Measurements from ENCODE around the gene SLC37A3.

Gene SLC37A3

GRCh38 chr7:140375323-140375722, 23.0 kb downstream of the SLC37A3 start:
- Histone ChIP-seq H3K9me3 (ENCODE audit: control insufficient read depth, low read length) (no peaks in the 10 kb centered on the region), H3K4me1 (ENCODE audit: control insufficient read depth, insufficient read depth, low read length, poor library complexity, severe bottlenecking) (no peaks in the 10 kb centered on the region), H3K36me3 (ENCODE audit: control insufficient read depth, insufficient read depth, low read length) (peaks cover 51% of the 10 kb centered on the region), H3K27ac (ENCODE audit: low read depth, low read length, severe bottlenecking) (no peak overlapping the region), H3K4me3 (ENCODE audit: extremely low read depth, insufficient read depth, low read length, poor library complexity, severe bottlenecking) (no peak overlapping the region)
- WGBS, 2 experiments (ENCODE audit: insufficient coverage in 2 of 2), result 96 to 100% methylated on average over 3 to 8 of the region's 9 CpGs

GRCh38 chr7:140369294-140369693, 29.0 kb downstream of the SLC37A3 start:
- Histone ChIP-seq H3K4me1 (ENCODE audit: control insufficient read depth, insufficient read depth, low read length, poor library complexity, severe bottlenecking) (no peaks in the 10 kb centered on the region), H3K27ac (ENCODE audit: low read depth, low read length, severe bottlenecking) (no peak overlapping the region), H3K36me3 (ENCODE audit: control insufficient read depth, insufficient read depth, low read length) (peaks cover 47% of the 10 kb centered on the region), H3K4me3 (ENCODE audit: extremely low read depth, insufficient read depth, low read length, poor library complexity, severe bottlenecking) (no peak overlapping the region), H3K9me3 (ENCODE audit: control insufficient read depth, low read length) (no peaks in the 10 kb centered on the region)
- 100% methylated on average over 2 of the region's 4 CpGs; no CpG with 5 or more reads in 1 of the 2 experiments for WGBS, 2 experiments (ENCODE audit: insufficient coverage in 2 of 2)

GRCh38 chr7:140367528-140367927, 30.8 kb downstream of the SLC37A3 start:
- Histone ChIP-seq H3K36me3 (ENCODE audit: control insufficient read depth, insufficient read depth, low read length) (peaks cover 51% of the 10 kb centered on the region), H3K4me3 (ENCODE audit: extremely low read depth, insufficient read depth, low read length, poor library complexity, severe bottlenecking) (no peak overlapping the region), H3K27ac (ENCODE audit: low read depth, low read length, severe bottlenecking) (no peak overlapping the region), H3K4me1 (ENCODE audit: control insufficient read depth, insufficient read depth, low read length, poor library complexity, severe bottlenecking) (no peaks in the 10 kb centered on the region), H3K9me3 (ENCODE audit: control insufficient read depth, low read length) (no peaks in the 10 kb centered on the region)
- 71 to 75% methylated on average over 4 of the region's 9 CpGs for WGBS, 2 experiments (ENCODE audit: insufficient coverage in 2 of 2)

GRCh38 chr7:140364819-140365218, 33.5 kb downstream of the SLC37A3 start:
- 87 to 94% methylated on average over 2 to 3 of the region's 3 CpGs for WGBS, 2 experiments (ENCODE audit: insufficient coverage in 2 of 2)
- H3K36me3 ChIP-seq (ENCODE audit: control insufficient read depth, insufficient read depth, low read length), result peaks cover 51% of the 10 kb centered on the region
- no peaks in the 10 kb centered on the region for H3K4me1 ChIP-seq (ENCODE audit: control insufficient read depth, insufficient read depth, low read length, poor library complexity, severe bottlenecking)
- no peak overlapping the region for H3K27ac ChIP-seq (ENCODE audit: low read depth, low read length, severe bottlenecking)
- no peaks in the 10 kb centered on the region for H3K9me3 ChIP-seq (ENCODE audit: control insufficient read depth, low read length)
- no peak overlapping the region for H3K4me3 ChIP-seq (ENCODE audit: extremely low read depth, insufficient read depth, low read length, poor library complexity, severe bottlenecking)

GRCh38 chr7:140360697-140361229, 37.6 kb downstream of the SLC37A3 start:
- no peak overlapping the region for H3K27ac ChIP-seq (ENCODE audit: low read depth, low read length, severe bottlenecking)
- WGBS, 2 experiments (ENCODE audit: insufficient coverage in 2 of 2), result 92 to 97% methylated on average over 3 of the region's 6 CpGs
- H3K9me3 ChIP-seq (ENCODE audit: control insufficient read depth, low read length), result no peaks in the 10 kb centered on the region
- peaks cover 59% of the 10 kb centered on the region for H3K36me3 ChIP-seq (ENCODE audit: control insufficient read depth, insufficient read depth, low read length)
- H3K4me1 ChIP-seq (ENCODE audit: control insufficient read depth, insufficient read depth, low read length, poor library complexity, severe bottlenecking), result no peaks in the 10 kb centered on the region
- H3K4me3 ChIP-seq (ENCODE audit: extremely low read depth, insufficient read depth, low read length, poor library complexity, severe bottlenecking), result no peak overlapping the region

GRCh38 chr7:140358412-140359051, 39.8 kb downstream of the SLC37A3 start:
- WGBS, 2 experiments (ENCODE audit: insufficient coverage in 2 of 2), result 91 to 95% methylated on average over 6 of the region's 10 CpGs

GRCh38 chr7:140358024-140358411, 40.3 kb downstream of the SLC37A3 start:
- H3K4me3 ChIP-seq (ENCODE audit: extremely low read depth, insufficient read depth, low read length, poor library complexity, severe bottlenecking), result no peak overlapping the region
- WGBS, 2 experiments (ENCODE audit: insufficient coverage in 2 of 2), result 96 to 100% methylated on average over 1 to 3 of the region's 3 CpGs
- H3K27ac ChIP-seq (ENCODE audit: low read depth, low read length, severe bottlenecking), result no peak overlapping the region
- H3K9me3 ChIP-seq (ENCODE audit: control insufficient read depth, low read length), result no peaks in the 10 kb centered on the region
- H3K36me3 ChIP-seq (ENCODE audit: control insufficient read depth, insufficient read depth, low read length), result peaks cover 64% of the 10 kb centered on the region
- no peaks in the 10 kb centered on the region for H3K4me1 ChIP-seq (ENCODE audit: control insufficient read depth, insufficient read depth, low read length, poor library complexity, severe bottlenecking)

More at GRCh38 chr7:140358412-140359051, 39.8 kb downstream of the SLC37A3 start:
- Histone ChIP-seq H3K9me3 (ENCODE audit: control insufficient read depth, low read length) (no peaks in the 10 kb centered on the region), H3K36me3 (ENCODE audit: control insufficient read depth, insufficient read depth, low read length) (peaks cover 60% of the 10 kb centered on the region), H3K4me3 (ENCODE audit: extremely low read depth, insufficient read depth, low read length, poor library complexity, severe bottlenecking) (no peak overlapping the region), H3K4me1 (ENCODE audit: control insufficient read depth, insufficient read depth, low read length, poor library complexity, severe bottlenecking) (no peaks in the 10 kb centered on the region), H3K27ac (ENCODE audit: low read depth, low read length, severe bottlenecking) (no peak overlapping the region)

- no peak overlapping the region for H3K4me3 ChIP-seq (ENCODE audit: extremely low read depth, insufficient read depth, low read length, poor library complexity, severe bottlenecking)
- WGBS, 2 experiments (ENCODE audit: insufficient coverage in 2 of 2), result 89 to 91% methylated on average over 4 to 5 of the region's 5 CpGs
- H3K27ac ChIP-seq (ENCODE audit: low read depth, low read length, severe bottlenecking), result no peak overlapping the region
- peaks cover 75% of the 10 kb centered on the region for H3K36me3 ChIP-seq (ENCODE audit: control insufficient read depth, insufficient read depth, low read length)
- peaks cover 5% of the 10 kb centered on the region for H3K4me1 ChIP-seq (ENCODE audit: control insufficient read depth, insufficient read depth, low read length, poor library complexity, severe bottlenecking)
- no peaks in the 10 kb centered on the region for H3K9me3 ChIP-seq (ENCODE audit: control insufficient read depth, low read length)
These were observed 48.3 kb downstream of the SLC37A3 start for GRCh38 chr7:140350056-140350455.

GRCh38 chr7:140349144-140349771, 49.1 kb downstream of the SLC37A3 start:
- Histone ChIP-seq H3K4me1 (ENCODE audit: control insufficient read depth, insufficient read depth, low read length, poor library complexity, severe bottlenecking) (peaks cover 5% of the 10 kb centered on the region), H3K27ac (ENCODE audit: low read depth, low read length, severe bottlenecking) (peak overlapping the region; percentile 79), H3K9me3 (ENCODE audit: control insufficient read depth, low read length) (no peaks in the 10 kb centered on the region), H3K36me3 (ENCODE audit: control insufficient read depth, insufficient read depth, low read length) (peaks cover 73% of the 10 kb centered on the region), H3K4me3 (ENCODE audit: extremely low read depth, insufficient read depth, low read length, poor library complexity, severe bottlenecking) (no peak overlapping the region)
- WGBS, 2 experiments (ENCODE audit: insufficient coverage in 2 of 2), result 75 to 80% methylated on average over 6 of the region's 8 CpGs

- 84 to 86% methylated on average over 6 of the region's 13 CpGs for whole genome bisulfite sequencing, 2 experiments (ENCODE audit: insufficient coverage in 2 of 2)
- H3K9me3 ChIP-seq (ENCODE audit: control insufficient read depth, low read length), result no peaks in the 10 kb centered on the region
- H3K27ac ChIP-seq (ENCODE audit: low read depth, low read length, severe bottlenecking), result peak overlapping the region; percentile 79
- no peak overlapping the region for H3K4me3 ChIP-seq (ENCODE audit: extremely low read depth, insufficient read depth, low read length, poor library complexity, severe bottlenecking)
- H3K36me3 ChIP-seq (ENCODE audit: control insufficient read depth, insufficient read depth, low read length), result peaks cover 63% of the 10 kb centered on the region
- H3K4me1 ChIP-seq (ENCODE audit: control insufficient read depth, insufficient read depth, low read length, poor library complexity, severe bottlenecking), result peaks cover 6% of the 10 kb centered on the region
These were observed 50.0 kb downstream of the SLC37A3 start for GRCh38 chr7:140348161-140348849.

All from mesodermal cell (in vitro differentiated cells).